Measurements from ENCODE around the gene EDARADD.
"Not testable (repeated sequence)": the region's sequence is repeated elsewhere in the genome, so short reads cannot be mapped to it uniquely, and the experiment has no call there.

Gene EDARADD

DNA sequence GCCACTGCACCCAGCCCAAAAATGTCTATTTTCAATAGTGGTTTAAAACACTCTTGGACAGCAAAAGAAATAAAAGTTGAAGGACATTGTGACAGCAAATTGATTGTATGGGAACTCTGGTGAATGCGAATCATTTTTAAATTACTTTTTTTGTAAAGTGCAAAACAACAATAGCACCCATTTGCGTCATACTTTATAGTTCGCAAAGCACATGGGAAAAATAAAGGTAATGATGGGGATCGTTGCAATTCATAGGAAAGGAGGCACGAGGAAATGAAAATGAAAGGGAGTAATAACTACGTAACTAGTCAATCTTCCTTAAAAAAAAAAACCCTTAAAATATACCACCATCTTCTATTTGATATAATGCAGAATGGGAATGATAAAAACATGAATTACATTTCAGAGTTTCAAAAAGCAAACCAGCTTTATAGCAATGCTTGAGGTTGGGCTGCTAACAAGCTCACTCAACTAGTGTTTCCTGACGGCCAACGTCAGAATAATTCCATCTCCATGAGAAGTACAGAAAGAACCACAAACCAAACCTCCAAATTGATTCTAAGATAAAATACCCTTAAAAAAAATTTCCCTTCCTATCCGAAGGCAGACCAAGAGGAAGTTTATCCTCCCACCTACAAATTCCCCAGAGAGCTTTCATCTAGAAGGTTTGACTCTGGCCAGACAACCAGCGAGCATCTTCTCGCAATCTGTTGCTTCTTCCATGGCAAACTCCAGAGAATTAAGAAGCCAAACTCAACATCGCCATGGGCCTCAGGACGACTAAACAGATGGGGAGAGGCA lies at the start of gene EDARADD:
TSS of gene EDARADD (plus strand) at position 606 of the 801 bp plus-strand sequence. CDS start at position 765, 159 bp downstream.
- peak within 1 kb of the TSS; percentile 61 for H3K4me3 ChIP-seq (ENCODE audit: low read length)
- TF ChIP-seq, protein P1, sequence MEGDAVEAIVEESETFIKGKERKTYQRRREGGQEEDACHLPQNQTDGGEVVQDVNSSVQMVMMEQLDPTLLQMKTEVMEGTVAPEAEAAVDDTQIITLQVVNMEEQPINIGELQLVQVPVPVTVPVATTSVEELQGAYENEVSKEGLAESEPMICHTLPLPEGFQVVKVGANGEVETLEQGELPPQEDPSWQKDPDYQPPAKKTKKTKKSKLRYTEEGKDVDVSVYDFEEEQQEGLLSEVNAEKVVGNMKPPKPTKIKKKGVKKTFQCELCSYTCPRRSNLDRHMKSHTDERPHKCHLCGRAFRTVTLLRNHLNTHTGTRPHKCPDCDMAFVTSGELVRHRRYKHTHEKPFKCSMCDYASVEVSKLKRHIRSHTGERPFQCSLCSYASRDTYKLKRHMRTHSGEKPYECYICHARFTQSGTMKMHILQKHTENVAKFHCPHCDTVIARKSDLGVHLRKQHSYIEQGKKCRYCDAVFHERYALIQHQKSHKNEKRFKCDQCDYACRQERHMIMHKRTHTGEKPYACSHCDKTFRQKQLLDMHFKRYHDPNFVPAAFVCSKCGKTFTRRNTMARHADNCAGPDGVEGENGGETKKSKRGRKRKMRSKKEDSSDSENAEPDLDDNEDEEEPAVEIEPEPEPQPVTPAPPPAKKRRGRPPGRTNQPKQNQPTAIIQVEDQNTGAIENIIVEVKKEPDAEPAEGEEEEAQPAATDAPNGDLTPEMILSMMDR (conservative IDR thresholded peaks at IDR 0.05; ENCODE audit: low read length): no peak
- DNase-seq (ENCODE audit: low read depth): peak; percentile 33

- TF ChIP-seq, protein P1 (conservative IDR thresholded peaks at IDR 0.05; ENCODE audit: low read length): no peak
- DNase-seq (ENCODE audit: low read depth): no peak
- no peak overlapping the region for H3K4me3 ChIP-seq (ENCODE audit: low read length)
Observed at GRCh38 chr1:236345728-236346127, 48.4 kb upstream of the EDARADD start.

DNA sequence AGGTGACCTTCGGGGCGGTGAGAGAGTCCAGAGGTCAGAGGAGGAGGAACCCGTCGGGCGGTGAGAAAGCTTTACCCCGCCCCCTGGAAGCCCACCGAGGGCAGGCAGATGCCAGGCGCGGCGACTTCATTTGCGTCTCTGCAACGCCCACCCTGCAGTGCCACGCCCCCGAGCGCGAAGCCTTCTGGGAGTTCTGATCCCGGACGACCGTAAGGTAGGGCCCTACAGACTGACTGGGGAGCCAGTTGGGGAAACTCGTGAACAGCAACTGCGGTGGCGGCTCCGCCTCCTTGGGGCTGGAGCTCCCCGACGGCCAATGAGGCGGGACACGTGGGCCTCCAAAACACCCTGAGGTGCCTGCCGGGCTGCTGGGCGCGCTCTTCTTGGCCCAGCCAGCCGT lies 46.0 kb upstream of the EDARADD start:
- TF ChIP-seq, protein P1 (conservative IDR thresholded peaks at IDR 0.05; ENCODE audit: low read length): no peak
- DNase-seq (ENCODE audit: low read depth): no peak
- no peak overlapping the region for H3K4me3 ChIP-seq (ENCODE audit: low read length)

- no peak overlapping the region for H3K4me3 ChIP-seq (ENCODE audit: low read length)
- TF ChIP-seq, protein P1 (conservative IDR thresholded peaks at IDR 0.05; ENCODE audit: low read length): no peak
- DNase-seq (ENCODE audit: low read depth): no peak
Observed at GRCh38 chr1:236350308-236350707, 43.8 kb upstream of the EDARADD start.

GRCh38 chr1:236351875-236352573 lies 42.1 kb upstream of the EDARADD start:
- DNase-seq (ENCODE audit: low read depth): no peak
- TF ChIP-seq, protein P1 (conservative IDR thresholded peaks at IDR 0.05; ENCODE audit: low read length): no peak
- H3K4me3 ChIP-seq (ENCODE audit: low read length): no peak overlapping the region

DNA sequence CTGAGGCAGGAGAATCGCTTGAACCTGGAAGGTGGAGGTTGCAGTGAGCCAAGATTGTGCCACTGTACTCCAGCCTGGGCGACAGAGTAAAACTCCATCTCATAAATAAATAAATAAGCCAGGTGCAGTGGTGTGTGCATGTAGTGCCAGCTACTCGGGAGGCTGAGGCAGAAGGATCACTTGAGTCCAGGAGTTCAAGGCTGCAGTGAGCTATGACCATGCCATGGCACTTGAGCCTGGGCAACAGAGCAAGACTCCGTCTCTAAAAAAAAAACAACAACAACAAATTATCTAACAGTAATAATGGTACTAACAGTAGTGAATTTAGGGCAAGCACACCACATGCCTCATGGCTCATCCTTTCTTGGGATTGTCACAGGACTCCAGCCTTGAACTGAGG lies 41.3 kb upstream of the EDARADD start:
- DNase-seq (ENCODE audit: low read depth); H3K4me3 ChIP-seq (ENCODE audit: low read length): not testable (repeated sequence)

- TF ChIP-seq, protein P1 (conservative IDR thresholded peaks at IDR 0.05; ENCODE audit: low read length): no peak
- no peak for DNase-seq (ENCODE audit: low read depth)
- no peak overlapping the region for H3K4me3 ChIP-seq (ENCODE audit: low read length)
Observed at GRCh38 chr1:236353813-236354212, 40.3 kb upstream of the EDARADD start.
